T-helper 1 cell treated with Interleukin-12 subunit alpha and Interleukin-12 subunit beta and Interleukin-4 antibody, amounts not matched to agents 30 ng/mL and 1 ng/mL, for 36 hours (primary cell): ENCODE results near the gene MAPK14. TPM values are rescaled to one million over a fixed set of nuclear protein-coding genes. Genes with fewer than 3 reads are reported as not detected.

Source experiments
- intact Hi-C: fragments of 100-400 bp; cut with micrococcal nuclease; formaldehyde crosslinking; loops from one replicate; pipeline ENCODE4 v1.15.1; 2024
- total RNA-seq: library from RNA; stranded (reverse); gene quantifications from 2 replicates; pipeline ENCODE4 v1.2.3, GENCODE V29; 2022

MAPK14 gene
- total RNA-seq, 1 donor from 2014 or later: 62.9 TPM

GRCh38 chr6:36120979-36121786 is 93.6 kb downstream of the MAPK14 start:
- intact Hi-C loops: loop anchor here (1.0 to 10.0 kb wide), 8 partner anchors 12 to 1234 kb away; partner anchors contain the start of genes ANKS1A, KCTD20, MAPK14 and PXT1

- intact Hi-C loops: loop anchor here (5.0 to 10.0 kb wide), 4 partner anchors 320 to 1235 kb away; partner anchors contain the start of genes ANKS1A, KCTD20, PXT1 and SRSF3
These were observed 94.3 kb downstream of the MAPK14 start for GRCh38 chr6:36121787-36122494.

GRCh38 chr6:36122495-36123269 is 95.1 kb downstream of the MAPK14 start:
- intact Hi-C loops: loop anchor here (1.0 to 10.0 kb wide), 8 partner anchors 9 to 1235 kb away; partner anchors contain the start of genes ANKS1A, BRPF3, KCTD20 and PXT1

- intact Hi-C loops: loop anchor here (1.0 to 10.0 kb wide), 8 partner anchors 8 to 1236 kb away; partner anchors contain the start of genes ANKS1A, BRPF3, KCTD20 and PXT1
These were observed 95.9 kb downstream of the MAPK14 start for GRCh38 chr6:36123270-36124139.

- intact Hi-C loops: loop anchor here (5.0 to 10.0 kb wide), 4 partner anchors 318 to 1237 kb away; partner anchors contain the start of genes ANKS1A, KCTD20, PXT1 and SRSF3
These were observed 96.7 kb downstream of the MAPK14 start for GRCh38 chr6:36124346-36124745.

- intact Hi-C loops: loop anchor here (5.0 to 10.0 kb wide), 4 partner anchors 317 to 1238 kb away; partner anchors contain the start of genes ANKS1A, KCTD20, PXT1 and SRSF3
These were observed 97.3 kb downstream of the MAPK14 start for GRCh38 chr6:36124881-36125280.

GRCh38 chr6:36125575-36125974 is 98.0 kb downstream of the MAPK14 start:
- intact Hi-C loops: loop anchor here (10.0 kb wide), 1 partner anchor 419 kb away; the partner anchor contains the start of gene STK38

- intact Hi-C loops: loop anchor here (10.0 kb wide), 1 partner anchor 419 kb away; the partner anchor contains the start of gene STK38
These were observed 98.5 kb downstream of the MAPK14 start for GRCh38 chr6:36126121-36126520.

GRCh38 chr6:36126553-36127458 is 99.2 kb downstream of the MAPK14 start:
- intact Hi-C loops: loop anchor here (10.0 kb wide), 1 partner anchor 418 kb away; the partner anchor contains the start of gene STK38

- intact Hi-C loops: loop anchor here (10.0 kb wide), 1 partner anchor 417 kb away; the partner anchor contains the start of gene STK38
These were observed 99.9 kb downstream of the MAPK14 start for GRCh38 chr6:36127462-36128016.

GRCh38 chr6:36128073-36128472 is 100.5 kb downstream of the MAPK14 start:
- intact Hi-C loops: loop anchor here (10.0 kb wide), 1 partner anchor 417 kb away; the partner anchor contains the start of gene STK38

- intact Hi-C loops: loop anchor here (10.0 kb wide), 1 partner anchor 416 kb away; the partner anchor contains the start of gene STK38
These were observed 101.2 kb downstream of the MAPK14 start for GRCh38 chr6:36128793-36129192.

- intact Hi-C loops: loop anchor here (10.0 kb wide), 1 partner anchor 415 kb away; the partner anchor contains the start of gene STK38
These were observed 101.7 kb downstream of the MAPK14 start for GRCh38 chr6:36129334-36129733.

- intact Hi-C loops: loop anchor here (1.0 to 10.0 kb wide), 4 partner anchors 35 to 415 kb away; partner anchors contain the start of gene STK38
These were observed 102.5 kb downstream of the MAPK14 start, which contains the start of gene MAPK13 for GRCh38 chr6:36129941-36130666. Gene MAPK13 (plus strand): TSS chr6:36130513. CDS start chr6:36130583, 70 bp downstream.

GRCh38 chr6:36130667-36131510 is 103.3 kb downstream of the MAPK14 start:
- intact Hi-C loops: loop anchor here (1.0 to 2.0 kb wide), 5 partner anchors 8 to 104 kb away; partner anchors contain the start of gene MAPK14
